Lung (tissue), 12 donors: ENCODE data around the gene STRA6. TPM values are rescaled to one million over a fixed set of nuclear protein-coding genes. Genes with fewer than 3 reads are reported as not detected.

ENCODE experiments used
- ATAC-seq: fragments of 200-7000 bp; cut with Tn5 transposase; one replicate; pipeline ENCODE4 v1.9.1; 2020; ENCODE audit warnings: moderate number of reproducible peaks; ENCODE audit not compliant: insufficient read depth, low FRiP score
- DNase-seq, 3 donors: peaks; one replicate each; pipeline ENCODE4 v3.0.0-alpha.2; 2013 to 2017
- H3K27ac ChIP-seq, 2 donors: one replicate each; pipeline ENCODE4 v1.5.1; 2013; ENCODE audit warnings: mild to moderate bottlenecking in 2 of 2, moderate library complexity in 2 of 2, control low read depth in 1 of 2, inconsistent platforms in 1 of 2, low read depth in 1 of 2, low read length in 1 of 2
- H3K27me3 ChIP-seq, 3 donors: one replicate each; pipeline ENCODE4 v1.5.1; 2013; ENCODE audit warnings: low read length in 2 of 3; ENCODE audit not compliant: control insufficient read depth in 3 of 3, insufficient read depth in 3 of 3
- H3K36me3 ChIP-seq, 4 donors: one replicate each; pipeline ENCODE4 v1.5.1; 2013; ENCODE audit warnings: low read length in 4 of 4, mild to moderate bottlenecking in 1 of 4, moderate library complexity in 1 of 4; ENCODE audit not compliant: control insufficient read depth in 4 of 4, insufficient read depth in 4 of 4
- H3K4me1 ChIP-seq, 5 donors: one replicate each; pipeline ENCODE4 v1.5.1; 2013; ENCODE audit warnings: low read length in 5 of 5, mild to moderate bottlenecking in 2 of 5, moderate library complexity in 1 of 5; ENCODE audit not compliant: control insufficient read depth in 5 of 5, insufficient read depth in 5 of 5
- H3K4me3 ChIP-seq: one replicate; pipeline ENCODE4 v1.5.1; 2013; ENCODE audit warnings: mild to moderate bottlenecking, control low read depth, moderate library complexity
- H3K9ac ChIP-seq, 2 donors: one replicate each; pipeline ENCODE4 v1.5.1; 2013; ENCODE audit warnings: low read length in 2 of 2, control low read depth in 1 of 2; ENCODE audit not compliant: insufficient read depth in 1 of 2
- H3K9me3 ChIP-seq, 4 donors: one replicate each; pipeline ENCODE4 v1.5.1; 2013; ENCODE audit warnings: low read length in 3 of 4, mild to moderate bottlenecking in 1 of 4, moderate library complexity in 1 of 4; ENCODE audit not compliant: control insufficient read depth in 4 of 4, insufficient read depth in 3 of 4
- CTCF ChIP-seq: IDR thresholded peaks from 2 replicates; pipeline ENCODE4 v1.5.1; 2012; ENCODE audit warnings: mild to moderate bottlenecking; ENCODE audit errors: control extremely low read depth, extremely low read depth
- WGBS, 2 donors: extraction: QIAGEN DNeasy Blood & Tissue Kit; methylation state at CpG; one replicate each; pipeline ENCODE4 v1.1.7; 2013; 5-methylcytosine and 5-hydroxymethylcytosine counted together
- polyA plus RNA-seq, 2 donors: library from polyadenylated mRNA; stranded (reverse); fragments of 200-250 nt; gene quantifications; one replicate each; pipeline ENCODE4 v1.2.1, GENCODE V29; 2013
- total RNA-seq, 2 donors: library from RNA; depleted of rRNA in 1 of 2; stranded (reverse); fragments of >200 nt in 1 of 2; gene quantifications; one replicate each; pipeline ENCODE4 v1.2.1, GENCODE V29; 2014 to 2021
- donor health status: control.
- donor health status: control.
- donor health status: Bipolar disorder and iron deficiency.
- donor health status: healthy.
- donor health status: DM: yes; HTN: yes; CAD: no.

The STRA6 gene
- total and polyA plus RNA-seq, 4 donors, result 0.40 to 2.6 (median 0.78) TPM

- H3K27me3 ChIP-seq, result no peaks in the 10 kb centered on the region
- H3K4me1 ChIP-seq, result peaks cover 0 to 68% (median 38%) of the 10 kb centered on the region in 5 donors
- ATAC-seq (no peak), DNase-seq (no peak)
- 86 to 89% methylated on average over 7 of the region's 7 CpGs for WGBS, 2 donors
- no peak overlapping the region for H3K4me3 ChIP-seq
- no peak overlapping the region for H3K9ac ChIP-seq
- no peak for TF ChIP-seq CTCF
- no peaks in the 10 kb centered on the region for H3K9me3 ChIP-seq
- H3K36me3 ChIP-seq, result peaks cover 0 to 8% (median 0%) of the 10 kb centered on the region in 4 donors
- H3K27ac ChIP-seq, result no peak overlapping the region
Measured at GRCh38 chr15:74170875-74171578, 31.6 kb downstream of the STRA6 start.

- no peak for ATAC-seq
Measured at GRCh38 chr15:74170071-74170844, 32.3 kb downstream of the STRA6 start.

GRCh38 chr15:74168711-74169126 is 33.9 kb downstream of the STRA6 start:
- WGBS, 2 donors, result 43 to 55% methylated on average over 3 of the region's 3 CpGs
- ATAC-seq, result no peak
- peak overlapping the region; percentile 19 to 25 for H3K9ac ChIP-seq
- DNase-seq, result peak in 2 of 3 donors; percentile 41 to 56
- H3K27ac ChIP-seq, result no peak overlapping the region
- no peaks in the 10 kb centered on the region for H3K9me3 ChIP-seq
- no peaks in the 10 kb centered on the region for H3K36me3 ChIP-seq
- H3K27me3 ChIP-seq, result no peaks in the 10 kb centered on the region
- no peak overlapping the region for H3K4me3 ChIP-seq
- no peak for TF ChIP-seq CTCF
- peaks cover 0 to 46% (median 27%) of the 10 kb centered on the region in 5 donors for H3K4me1 ChIP-seq

More at GRCh38 chr15:74170071-74170844, 32.3 kb downstream of the STRA6 start:
- Histone ChIP-seq H3K4me1 (peaks cover 0 to 60% (median 38%) of the 10 kb centered on the region in 5 donors), H3K9me3 (no peaks in the 10 kb centered on the region), H3K27me3 (no peaks in the 10 kb centered on the region), H3K4me3 (no peak overlapping the region), H3K36me3 (peaks cover 0 to 2% (median 0%) of the 10 kb centered on the region in 4 donors), H3K9ac (no peak overlapping the region), H3K27ac (no peak overlapping the region)
- WGBS, 2 donors, result 82 to 84% methylated on average over 15 of the region's 15 CpGs
- TF ChIP-seq CTCF, result no peak
- peak; percentile 69 to 74 (median 69) for DNase-seq
